ENCODE results near the gene PDCD11.

Gene PDCD11

GRCh38 chr10:103440416-103440815 is 44.0 kb downstream of the PDCD11 start:
- Histone ChIP-seq H3K27me3 (ENCODE audit: insufficient read depth, low read length, poor library complexity, severe bottlenecking) (no peaks in the 10 kb centered on the region), H4K20me1 (ENCODE audit: insufficient read depth, low read length, poor library complexity, severe bottlenecking) (no peaks in the 10 kb centered on the region), H3K4me3 (ENCODE audit: low read length, poor library complexity, severe bottlenecking) (no peak overlapping the region), H3K79me2 (ENCODE audit: insufficient read depth, low read length) (no peaks in the 10 kb centered on the region), H3K36me3 (ENCODE audit: insufficient read depth, low read length) (peaks cover 94% of the 10 kb centered on the region; the same call in 1 of the 2 replicates), H3K9ac (ENCODE audit: low read depth, low read length, poor library complexity, severe bottlenecking) (no peak overlapping the region), H3K4me1 (ENCODE audit: insufficient read depth, low read length, poor library complexity, severe bottlenecking) (no peaks in the 10 kb centered on the region), H2AFZ (ENCODE audit: low read length) (no peak overlapping the region), H3K9me2 (replicated peaks; ENCODE audit: low read depth, low read length) (no peaks in the 10 kb centered on the region), H3K9me3 (ENCODE audit: insufficient read depth, low read depth, low read length) (no peaks in the 10 kb centered on the region), H3K4me2 (ENCODE audit: low read depth, low read length, poor library complexity, severe bottlenecking) (no peak overlapping the region), H3F3A (ENCODE audit: low read depth) (no peaks in the 10 kb centered on the region)
- TF ChIP-seq CTCF (conservative IDR thresholded peaks at IDR 0.05; ENCODE audit: low read length) (no peak), EZH2phosphoT487 (IDR thresholded peaks at IDR 0.05; ENCODE audit: borderline replicate concordance) (no peak)

- no peaks in the 10 kb centered on the region for H3F3A ChIP-seq (ENCODE audit: low read depth)
- no peaks in the 10 kb centered on the region for H3K27me3 ChIP-seq (ENCODE audit: insufficient read depth, low read length, poor library complexity, severe bottlenecking)
- no peaks in the 10 kb centered on the region for H3K9me2 ChIP-seq (replicated peaks; ENCODE audit: low read depth, low read length)
- H3K4me1 ChIP-seq (ENCODE audit: insufficient read depth, low read length, poor library complexity, severe bottlenecking), result no peaks in the 10 kb centered on the region
- H3K36me3 ChIP-seq (ENCODE audit: insufficient read depth, low read length), result peaks cover 96% of the 10 kb centered on the region; the same call in 1 of the 2 replicates
- no peaks in the 10 kb centered on the region; the same call in 1 of the 2 replicates for H3K79me2 ChIP-seq (ENCODE audit: insufficient read depth, low read length)
- no peak overlapping the region for H2AFZ ChIP-seq (ENCODE audit: low read length)
- H3K9ac ChIP-seq (ENCODE audit: low read depth, low read length, poor library complexity, severe bottlenecking), result no peak overlapping the region
- no peak overlapping the region for H3K4me3 ChIP-seq (ENCODE audit: low read length, poor library complexity, severe bottlenecking)
- no peak overlapping the region for H3K4me2 ChIP-seq (ENCODE audit: low read depth, low read length, poor library complexity, severe bottlenecking)
- no peaks in the 10 kb centered on the region for H3K9me3 ChIP-seq (ENCODE audit: insufficient read depth, low read depth, low read length)
- TF ChIP-seq CTCF (conservative IDR thresholded peaks at IDR 0.05; ENCODE audit: low read length) (no peak), EZH2phosphoT487 (IDR thresholded peaks at IDR 0.05; ENCODE audit: borderline replicate concordance) (no peak)
- H4K20me1 ChIP-seq (ENCODE audit: insufficient read depth, low read length, poor library complexity, severe bottlenecking), result no peaks in the 10 kb centered on the region
These were observed 44.8 kb downstream of the PDCD11 start for GRCh38 chr10:103441206-103441605.

DNA sequence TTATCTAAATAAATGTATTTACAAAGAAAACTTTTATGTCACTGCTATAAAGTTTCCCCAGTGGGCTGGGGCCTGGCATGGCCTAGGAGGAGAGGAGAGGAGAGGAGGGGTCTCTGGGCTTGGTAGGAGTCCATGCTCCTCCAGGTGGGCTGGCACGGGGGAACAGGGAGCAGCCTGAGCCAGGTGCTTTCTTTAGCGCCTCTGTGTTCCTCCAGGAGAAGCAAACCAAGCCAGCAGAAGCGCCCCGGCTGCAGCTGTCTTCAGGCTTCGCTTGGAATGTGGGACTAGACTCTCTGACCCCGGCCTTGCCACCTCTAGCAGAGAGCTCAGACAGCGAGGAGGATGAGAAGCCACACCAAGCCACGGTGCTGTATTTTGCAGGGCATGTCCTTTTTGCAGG is 45.2 kb downstream of the PDCD11 start:
- Histone ChIP-seq H3F3A (ENCODE audit: low read depth) (no peaks in the 10 kb centered on the region), H3K4me1 (ENCODE audit: insufficient read depth, low read length, poor library complexity, severe bottlenecking) (no peaks in the 10 kb centered on the region), H4K20me1 (ENCODE audit: insufficient read depth, low read length, poor library complexity, severe bottlenecking) (no peaks in the 10 kb centered on the region), H3K9me2 (replicated peaks; ENCODE audit: low read depth, low read length) (no peaks in the 10 kb centered on the region), H3K9me3 (ENCODE audit: insufficient read depth, low read depth, low read length) (no peaks in the 10 kb centered on the region), H3K36me3 (ENCODE audit: insufficient read depth, low read length) (peaks cover 93% of the 10 kb centered on the region; the same call in 1 of the 2 replicates), H3K4me3 (ENCODE audit: low read length, poor library complexity, severe bottlenecking) (no peak overlapping the region), H3K27me3 (ENCODE audit: insufficient read depth, low read length, poor library complexity, severe bottlenecking) (no peaks in the 10 kb centered on the region), H3K79me2 (ENCODE audit: insufficient read depth, low read length) (no peaks in the 10 kb centered on the region; the same call in 1 of the 2 replicates), H2AFZ (ENCODE audit: low read length) (no peak overlapping the region), H3K9ac (ENCODE audit: low read depth, low read length, poor library complexity, severe bottlenecking) (no peak overlapping the region), H3K4me2 (ENCODE audit: low read depth, low read length, poor library complexity, severe bottlenecking) (no peak overlapping the region)
- TF ChIP-seq CTCF (conservative IDR thresholded peaks at IDR 0.05; ENCODE audit: low read length), result no peak
- TF ChIP-seq EZH2phosphoT487 (IDR thresholded peaks at IDR 0.05; ENCODE audit: borderline replicate concordance), result no peak
